HCT116 (cell line): ENCODE data around the gene IGSF23.

Experiments used
- ATF3 ChIP-seq: IDR thresholded peaks from 2 replicates; pipeline ENCODE4 v1.6.1; 2012
- CTCF ChIP-seq, 3 experiments: fragments of 200-600 bp in 1 of 3; sonication (generic) in 1 of 3; IDR thresholded peaks in 2 of 3; conservative IDR thresholded peaks in 1 of 3; 2 replicates each; pipeline ENCODE4 v1.5.1; 2012 to 2017; ENCODE audit warnings: low read depth in 2 of 3, low read length in 2 of 3, antibody characterized with exemption in 1 of 3, borderline replicate concordance in 1 of 3, control low read depth in 1 of 3, mild to moderate bottlenecking in 1 of 3, mixed read lengths in 1 of 3, mixed run types in 1 of 3, moderate library complexity in 1 of 3; ENCODE audit not compliant: insufficient read depth in 1 of 3
- ELF1 ChIP-seq: IDR thresholded peaks from 2 replicates; pipeline ENCODE4 v1.6.1; 2012; ENCODE audit warnings: low read depth, borderline replicate concordance
- FOSL1 ChIP-seq: IDR thresholded peaks from 2 replicates; pipeline ENCODE4 v1.6.1; 2012; ENCODE audit warnings: low read depth
- JUND ChIP-seq: IDR thresholded peaks from 2 replicates; pipeline ENCODE4 v1.6.1; 2012
- MAX ChIP-seq: IDR thresholded peaks from 2 replicates; pipeline ENCODE4 v1.6.1; 2012
- POLR2A ChIP-seq: IDR thresholded peaks from 2 replicates; pipeline ENCODE4 v1.7.0; 2011; ENCODE audit warnings: borderline replicate concordance; ENCODE audit not compliant: insufficient read depth, insufficient read length; ENCODE audit errors: extremely low read depth
- POLR2AphosphoS5 ChIP-seq: IDR thresholded peaks from 2 replicates; pipeline ENCODE4 v1.6.1; 2011; ENCODE audit warnings: mild to moderate bottlenecking, low read depth, low read length, moderate library complexity
- RAD21 ChIP-seq: IDR thresholded peaks from 2 replicates; pipeline ENCODE4 v1.6.1; 2012; ENCODE audit warnings: low read depth, mild to moderate bottlenecking
- SIN3A ChIP-seq: IDR thresholded peaks from 2 replicates; pipeline ENCODE4 v1.6.1; 2012; ENCODE audit warnings: low read depth

- TF ChIP-seq CTCF (IDR thresholded peaks at IDR 0.05 in 2 of 3, conservative IDR thresholded peaks at IDR 0.05 in 1 of 3; ENCODE audit: borderline replicate concordance in 1 of 3, insufficient read depth in 1 of 3, low read depth in 2 of 3, low read length in 2 of 3) (no peak), FOSL1 (no peak), ELF1 (no peak), MAX (no peak), POLR2AphosphoS5 (no peak), JUND (no peak), RAD21 (no peak), SIN3A (no peak), POLR2A (no peak), ATF3 (no peak)
These were observed 8.0 kb downstream of the IGSF23 start for GRCh38 chr19:44621367-44621766.
